CD14-positive monocyte (primary cell): ENCODE results near the gene ITGA11. TPM values are rescaled to one million over a fixed set of nuclear protein-coding genes. Genes with fewer than 3 reads are reported as not detected.

Experiments used
- DNase-seq, 3 donors: peaks; one replicate each; pipeline ENCODE4 v3.0.0-alpha.2; 2011 to 2022
- H2AFZ ChIP-seq: 2 replicates; pipeline ENCODE4 v1.6.0; 2012; ENCODE audit warnings: mild to moderate bottlenecking, low read depth, low read length, inconsistent platforms; ENCODE audit not compliant: insufficient read depth, poor library complexity, severe bottlenecking
- H3K27ac ChIP-seq, 2 donors: 1 replicate in 1 of 2; 2 replicates in 1 of 2; pipeline ENCODE4 v1.5.1; 2012 to 2013; ENCODE audit warnings: low read length in 2 of 2, control low read depth in 1 of 2, inconsistent platforms in 1 of 2, low read depth in 1 of 2, mild to moderate bottlenecking in 1 of 2
- H3K27me3 ChIP-seq, 2 donors: one replicate each; pipeline versions ENCODE4 v1.6.0 to v1.6.1; 2011 to 2013; ENCODE audit warnings: low read length in 2 of 2; ENCODE audit not compliant: control insufficient read depth in 2 of 2, insufficient read depth in 2 of 2
- H3K36me3 ChIP-seq, 2 donors: replicated peaks in 1 of 2; 1 replicate in 1 of 2; 2 replicates in 1 of 2; pipeline versions ENCODE4 v1.5.1 to v1.6.1; 2012 to 2013; ENCODE audit warnings: low read length in 2 of 2, control low read depth in 1 of 2, inconsistent platforms in 1 of 2, mild to moderate bottlenecking in 1 of 2; ENCODE audit not compliant: insufficient read depth in 2 of 2, control insufficient read depth in 1 of 2
- H3K4me1 ChIP-seq, 2 donors: 1 replicate in 1 of 2; 2 replicates in 1 of 2; pipeline versions ENCODE4 v1.5.1 to v1.6.1; 2012 to 2013; ENCODE audit warnings: low read length in 2 of 2, control low read depth in 1 of 2, inconsistent platforms in 1 of 2, mild to moderate bottlenecking in 1 of 2, moderate library complexity in 1 of 2; ENCODE audit not compliant: insufficient read depth in 2 of 2, control insufficient read depth in 1 of 2
- H3K4me2 ChIP-seq: replicated peaks from 2 replicates; pipeline ENCODE3; 2012; ENCODE audit warnings: low read length, moderate library complexity, mild to moderate bottlenecking; ENCODE audit not compliant: poor library complexity, severe bottlenecking; ENCODE audit errors: extremely low read depth
- H3K4me3 ChIP-seq, 3 experiments: fragments of 200-600 bp in 1 of 3; sonication (generic) in 1 of 3; replicated peaks in 1 of 3; 1 replicate in 2 of 3; 2 replicates in 1 of 3; pipeline ENCODE4 v1.5.1; 2011 to 2013; ENCODE audit warnings: low read length in 3 of 3, mild to moderate bottlenecking in 3 of 3, control low read depth in 2 of 3, low read depth in 2 of 3, inconsistent platforms in 1 of 3, moderate library complexity in 1 of 3
- H3K79me2 ChIP-seq: 2 replicates; pipeline ENCODE4 v1.6.0; 2012; ENCODE audit warnings: mild to moderate bottlenecking, control low read depth, inconsistent platforms, low read length, moderate library complexity; ENCODE audit not compliant: insufficient read depth
- H3K9ac ChIP-seq: 2 replicates; pipeline ENCODE4 v1.6.0; 2017; ENCODE audit warnings: low read length, mild to moderate bottlenecking; ENCODE audit not compliant: insufficient read depth, poor library complexity, severe bottlenecking
- H3K9me3 ChIP-seq, 2 donors: replicated peaks in 1 of 2; 1 replicate in 1 of 2; 2 replicates in 1 of 2; pipeline versions ENCODE4 v1.5.1 to v1.6.1; 2012 to 2013; ENCODE audit warnings: low read length in 2 of 2, control low read depth in 1 of 2; ENCODE audit not compliant: control insufficient read depth in 1 of 2, insufficient read depth in 1 of 2
- H4K20me1 ChIP-seq: 2 replicates; pipeline ENCODE4 v1.6.0; 2012; ENCODE audit warnings: mild to moderate bottlenecking, low read length, control low read depth, moderate library complexity; ENCODE audit not compliant: insufficient read depth
- H3K27ac Mint-ChIP-seq, 7 donors: one replicate each; pipeline ENCODE4 v1.8.0; 2020; ENCODE audit warnings: mild to moderate bottlenecking in 7 of 7, mixed read lengths in 7 of 7, moderate library complexity in 6 of 7, inconsistent platforms in 2 of 7
- H3K27me3 Mint-ChIP-seq, 3 donors: one replicate each; pipeline ENCODE4 v1.8.0; 2021 to 2022; ENCODE audit warnings: low read depth in 3 of 3, mild to moderate bottlenecking in 3 of 3, mixed read lengths in 3 of 3, moderate library complexity in 3 of 3, inconsistent platforms in 1 of 3
- H3K36me3 Mint-ChIP-seq, 2 donors: one replicate each; pipeline ENCODE4 v1.8.0; 2020; ENCODE audit warnings: mixed read lengths in 2 of 2, inconsistent platforms in 1 of 2, mild to moderate bottlenecking in 1 of 2
- H3K4me1 Mint-ChIP-seq: one replicate; pipeline ENCODE4 v1.8.0; 2020; ENCODE audit warnings: mild to moderate bottlenecking, mixed read lengths
- H3K4me3 Mint-ChIP-seq, 2 donors: one replicate each; pipeline ENCODE4 v1.8.0; 2020; ENCODE audit warnings: mild to moderate bottlenecking in 2 of 2, mixed read lengths in 2 of 2, moderate library complexity in 1 of 2
- H3K9me3 Mint-ChIP-seq, 7 donors: one replicate each; pipeline ENCODE4 v1.8.0; 2020 to 2022; ENCODE audit warnings: mixed read lengths in 7 of 7, mild to moderate bottlenecking in 6 of 7, moderate library complexity in 6 of 7, inconsistent platforms in 2 of 7
- WGBS: methylation state at CpG from one replicate; pipeline ENCODE4 v1.1.5; 2013; ENCODE audit warnings: missing lambda C conversion rate; ENCODE audit not compliant: insufficient coverage; 5-methylcytosine and 5-hydroxymethylcytosine counted together
- intact Hi-C, 2 donors: fragments of 100-400 bp; cut with micrococcal nuclease; formaldehyde crosslinking; loops; one replicate each; pipeline versions ENCODE4 v1.15.0 to v1.15.1; 2023
- polyA plus RNA-seq, 3 donors: library from polyadenylated mRNA; depleted of rRNA in 1 of 3; unstranded in 2 of 3; stranded (reverse) in 1 of 3; fragments of 300-500 nt in 2 of 3; fragments of >200 nt in 1 of 3; fragmentation: Illumina TruSeq in 2 of 3; gene quantifications; 1 replicate in 2 of 3; 2 replicates in 1 of 3; pipeline ENCODE4 v1.2.3, GENCODE V29; 2012 to 2021
- TF ChIP-seq, protein P1 (sequence below): fragments of 200-600 bp; IDR thresholded peaks from one replicate; pipeline ENCODE4 v1.8.0; 2022; ENCODE audit warnings: antibody characterized with exemption, mild to moderate bottlenecking

ITGA11 gene
- polyA plus RNA-seq, 3 donors = under 0.01 to 0.01 TPM; not detected in 1

DNA sequence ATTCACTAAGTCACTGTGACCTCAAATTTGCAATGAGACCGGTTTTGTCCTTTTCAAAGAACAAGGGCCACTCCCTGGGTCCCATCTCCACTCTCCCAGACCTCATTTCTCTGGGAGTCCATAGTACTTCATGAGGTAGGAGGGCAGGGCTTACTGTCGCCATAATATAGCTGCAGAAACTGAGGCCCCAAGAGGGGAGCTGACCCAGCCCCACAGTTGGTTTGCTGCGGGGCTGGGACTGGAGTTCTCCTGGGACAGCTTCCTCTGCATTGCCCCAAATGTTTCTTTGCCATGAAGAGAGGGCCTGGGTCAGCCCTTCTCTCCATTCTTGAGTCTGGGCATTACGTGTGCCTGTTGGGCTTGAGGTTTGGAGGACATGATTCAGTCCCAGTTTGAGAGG, 60.1 kb downstream of the ITGA11 start:
- TF ChIP-seq, protein P1, sequence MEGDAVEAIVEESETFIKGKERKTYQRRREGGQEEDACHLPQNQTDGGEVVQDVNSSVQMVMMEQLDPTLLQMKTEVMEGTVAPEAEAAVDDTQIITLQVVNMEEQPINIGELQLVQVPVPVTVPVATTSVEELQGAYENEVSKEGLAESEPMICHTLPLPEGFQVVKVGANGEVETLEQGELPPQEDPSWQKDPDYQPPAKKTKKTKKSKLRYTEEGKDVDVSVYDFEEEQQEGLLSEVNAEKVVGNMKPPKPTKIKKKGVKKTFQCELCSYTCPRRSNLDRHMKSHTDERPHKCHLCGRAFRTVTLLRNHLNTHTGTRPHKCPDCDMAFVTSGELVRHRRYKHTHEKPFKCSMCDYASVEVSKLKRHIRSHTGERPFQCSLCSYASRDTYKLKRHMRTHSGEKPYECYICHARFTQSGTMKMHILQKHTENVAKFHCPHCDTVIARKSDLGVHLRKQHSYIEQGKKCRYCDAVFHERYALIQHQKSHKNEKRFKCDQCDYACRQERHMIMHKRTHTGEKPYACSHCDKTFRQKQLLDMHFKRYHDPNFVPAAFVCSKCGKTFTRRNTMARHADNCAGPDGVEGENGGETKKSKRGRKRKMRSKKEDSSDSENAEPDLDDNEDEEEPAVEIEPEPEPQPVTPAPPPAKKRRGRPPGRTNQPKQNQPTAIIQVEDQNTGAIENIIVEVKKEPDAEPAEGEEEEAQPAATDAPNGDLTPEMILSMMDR = no peak
- H3K4me3 Mint-ChIP-seq = no peak overlapping the region
- Histone ChIP-seq H3K4me1 (no peaks in the 10 kb centered on the region), H4K20me1 (no peaks in the 10 kb centered on the region), H3K27me3 (no peaks in the 10 kb centered on the region), H3K4me2 (no peak overlapping the region), H3K36me3 (no peaks in the 10 kb centered on the region), H3K4me3 (no peak overlapping the region), H2AFZ (no peak overlapping the region), H3K9me3 (no peaks in the 10 kb centered on the region), H3K9ac (no peak overlapping the region), H3K79me2 (no peaks in the 10 kb centered on the region), H3K27ac (no peak overlapping the region)
- 97% methylated on average over 3 of the region's 4 CpGs for WGBS
- intact Hi-C loops = no loop called here
- H3K4me1 Mint-ChIP-seq = no peaks in the 10 kb centered on the region
- no peak overlapping the region for H3K27ac Mint-ChIP-seq
- DNase-seq = no peak
- no peaks in the 10 kb centered on the region for H3K36me3 Mint-ChIP-seq
- peaks cover 0 to 4% (median 2%) of the 10 kb centered on the region in 3 donors for H3K27me3 Mint-ChIP-seq
- no peaks in the 10 kb centered on the region for H3K9me3 Mint-ChIP-seq

DNA sequence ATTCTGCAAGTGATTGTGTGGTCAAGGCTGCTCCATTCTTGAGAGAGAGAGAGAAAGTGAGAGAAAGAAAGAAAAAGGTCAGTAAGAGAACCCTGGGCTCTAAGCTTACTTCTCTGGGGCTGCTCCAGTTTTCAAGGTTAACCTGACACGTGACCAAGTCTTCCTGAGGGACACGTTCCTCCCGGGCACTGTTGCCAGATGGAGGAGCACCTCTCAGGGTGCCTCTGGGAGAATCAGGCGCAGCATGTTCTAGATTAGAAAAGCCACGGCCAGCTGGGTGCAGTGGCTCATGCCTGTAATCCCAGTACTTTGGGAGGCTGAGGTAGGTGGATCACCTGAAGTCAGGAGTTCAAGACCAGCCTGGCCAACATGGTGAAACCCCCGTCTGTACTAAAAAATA, 60.8 kb downstream of the ITGA11 start:
- Histone ChIP-seq H3K9me3 (no peaks in the 10 kb centered on the region), H3K27ac (no peak overlapping the region), H2AFZ (no peak overlapping the region), H3K9ac (no peak overlapping the region), H3K36me3 (no peaks in the 10 kb centered on the region), H3K4me1 (no peaks in the 10 kb centered on the region), H4K20me1 (no peaks in the 10 kb centered on the region), H3K79me2 (no peaks in the 10 kb centered on the region), H3K4me2 (no peak overlapping the region), H3K4me3 (no peak overlapping the region), H3K27me3 (no peaks in the 10 kb centered on the region)
- 68% methylated on average over 6 of the region's 6 CpGs for WGBS
- Mint-ChIP-seq H3K9me3 (no peaks in the 10 kb centered on the region), H3K4me3 (no peak overlapping the region), H3K4me1 (no peaks in the 10 kb centered on the region), H3K36me3 (no peaks in the 10 kb centered on the region), H3K27me3 (peaks cover 1 to 2% (median 2%) of the 10 kb centered on the region in 3 donors), H3K27ac (no peak overlapping the region)
- TF ChIP-seq, protein P1 = no peak
- intact Hi-C loops = no loop called here
- DNase-seq = no peak
